ENCODE results near the gene TSHZ2. TPM values are rescaled to one million over a fixed set of nuclear protein-coding genes. Genes with fewer than 3 reads are reported as not detected.

The TSHZ2 gene
- total RNA-seq, 1 experiment from 2014 or later = 0.07 TPM

GRCh38 chr20:53328961-53329360 lies 356.8 kb downstream of the TSHZ2 start:
- Histone ChIP-seq H4K8ac (replicated peaks; ENCODE audit: insufficient read length, low read depth, low read length) (no peak overlapping the region), H2BK20ac (ENCODE audit: low read depth, low read length, poor library complexity, severe bottlenecking) (no peak overlapping the region), H2BK120ac (ENCODE audit: low read depth, low read length, poor library complexity, severe bottlenecking) (no peak overlapping the region), H2BK5ac (ENCODE audit: insufficient read length, low read length) (no peak overlapping the region), H3K9ac (ENCODE audit: extremely low read depth, insufficient read length, low read length) (no peak overlapping the region), H3T11ph (ENCODE audit: low read length) (no peak overlapping the region), H4K91ac (ENCODE audit: insufficient read length, low read depth, low read length) (no peak overlapping the region), H3K4me1 (ENCODE audit: insufficient read depth, low read length) (peaks cover 10% of the 10 kb centered on the region; the same call in 1 of the 2 replicates), H2AFZ (ENCODE audit: low read length) (no peak overlapping the region), H3K79me2 (ENCODE audit: insufficient read depth, low read length) (no peaks in the 10 kb centered on the region), H2AK5ac (ENCODE audit: insufficient read length, low read length) (no peak overlapping the region), H3K79me1 (ENCODE audit: insufficient read depth, low read depth, low read length, poor library complexity, severe bottlenecking) (no peaks in the 10 kb centered on the region), H3K27me3 (ENCODE audit: insufficient read depth, low read length) (no peaks in the 10 kb centered on the region), H3K56ac (ENCODE audit: insufficient read length, low read depth, low read length) (no peak overlapping the region), H4K20me1 (ENCODE audit: control insufficient read depth, insufficient read depth, insufficient read length) (no peaks in the 10 kb centered on the region), H3K4me2 (ENCODE audit: insufficient read depth, insufficient read length, low read length) (no peak overlapping the region), H2BK15ac (ENCODE audit: low read depth, low read length) (no peak overlapping the region), H3K18ac (ENCODE audit: insufficient read length, low read depth, low read length) (no peak overlapping the region), H2BK12ac (ENCODE audit: insufficient read length, low read depth, low read length) (no peak overlapping the region), H3K23ac (ENCODE audit: insufficient read length, low read depth, low read length) (no peak overlapping the region), H4K5ac (ENCODE audit: insufficient read length, low read depth, low read length) (no peak overlapping the region), H3K14ac (ENCODE audit: insufficient read depth, low read length) (no peak overlapping the region), H3K9me3 (ENCODE audit: control insufficient read depth, low read depth, low read length) (no peaks in the 10 kb centered on the region), H3K4ac (ENCODE audit: low read depth, low read length) (no peak overlapping the region), H3K23me2 (ENCODE audit: insufficient read length, low read depth, low read length, poor library complexity, severe bottlenecking) (no peaks in the 10 kb centered on the region), H3K27ac (ENCODE audit: insufficient read length, low read depth, low read length) (no peak overlapping the region)
- Mint-ChIP-seq H3K36me3 (ENCODE audit: insufficient read depth in 1 of 3, low read depth in 3 of 3) (no peaks in the 10 kb centered on the region; a peak in 1 of 7 replicates), H3K27me3 (ENCODE audit: low read depth) (peaks cover 2% of the 10 kb centered on the region; the same call in 1 of the 2 replicates), H3K27ac (no peak overlapping the region), H3K9me3 (0 out of 5 replicates have a peak, but pooled peaks cover 0 to 3% of the 10 kb centered on the region in 2 experiments), H3K4me3 (no peak overlapping the region), H3K4me1 (peaks cover 26 to 33% of the 10 kb centered on the region in 2 experiments)
- no peak for DNase-seq
- no peak for TF ChIP-seq CTCF (conservative IDR thresholded peaks at IDR 0.05)
- no CpG with 5 or more reads among the region's 4 CpGs for WGBS (ENCODE audit: extremely low coverage, insufficient read length, low lambda C conversion rate)

All from H9 (cell line).